ENCODE data around the gene CHCHD3. TPM values are rescaled to one million over a fixed set of nuclear protein-coding genes. Genes with fewer than 3 reads are reported as not detected.

CHCHD3 gene
- total RNA-seq, 1 experiment from 2014 or later, result 114 TPM

DNA sequence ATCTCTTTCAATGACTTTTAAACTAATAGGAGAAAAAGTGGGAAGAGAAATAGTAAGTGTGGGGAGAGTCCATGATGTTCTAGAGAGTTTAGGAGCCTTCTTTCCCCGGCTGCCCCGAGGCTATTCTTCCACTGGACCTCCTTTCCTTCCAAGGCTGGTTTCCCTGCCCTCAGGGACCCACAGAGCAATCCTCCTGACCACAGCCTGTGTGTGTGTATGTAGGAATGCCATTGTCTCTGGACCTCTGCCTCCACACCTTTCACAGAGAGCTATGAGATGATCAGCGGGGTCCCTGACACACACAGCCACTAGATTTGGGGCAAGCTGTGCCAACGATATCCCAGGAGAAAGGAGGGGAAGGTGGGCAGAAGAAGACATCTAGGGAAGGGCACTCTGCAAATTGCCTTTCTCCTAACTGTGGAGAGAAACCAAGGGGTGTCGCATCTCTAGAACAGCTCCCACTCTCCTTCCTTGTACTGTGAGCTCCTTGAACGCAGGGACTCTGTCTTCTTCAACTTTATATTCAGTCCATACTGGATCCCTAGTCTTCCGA is 13.3 kb upstream of the CHCHD3 start (continued):
- TF ChIP-seq, protein P1, sequence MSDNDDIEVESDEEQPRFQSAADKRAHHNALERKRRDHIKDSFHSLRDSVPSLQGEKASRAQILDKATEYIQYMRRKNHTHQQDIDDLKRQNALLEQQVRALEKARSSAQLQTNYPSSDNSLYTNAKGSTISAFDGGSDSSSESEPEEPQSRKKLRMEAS (CRISPR knock-in tag; IDR thresholded peaks at IDR 0.05), result no peak
- TF ChIP-seq ZNF263 (CRISPR knock-in tag; IDR thresholded peaks at IDR 0.05; ENCODE audit: low read depth), result no peak
- TF ChIP-seq ZNF671 (CRISPR knock-in tag; IDR thresholded peaks at IDR 0.05), result no peak
- TF ChIP-seq, protein P2, sequence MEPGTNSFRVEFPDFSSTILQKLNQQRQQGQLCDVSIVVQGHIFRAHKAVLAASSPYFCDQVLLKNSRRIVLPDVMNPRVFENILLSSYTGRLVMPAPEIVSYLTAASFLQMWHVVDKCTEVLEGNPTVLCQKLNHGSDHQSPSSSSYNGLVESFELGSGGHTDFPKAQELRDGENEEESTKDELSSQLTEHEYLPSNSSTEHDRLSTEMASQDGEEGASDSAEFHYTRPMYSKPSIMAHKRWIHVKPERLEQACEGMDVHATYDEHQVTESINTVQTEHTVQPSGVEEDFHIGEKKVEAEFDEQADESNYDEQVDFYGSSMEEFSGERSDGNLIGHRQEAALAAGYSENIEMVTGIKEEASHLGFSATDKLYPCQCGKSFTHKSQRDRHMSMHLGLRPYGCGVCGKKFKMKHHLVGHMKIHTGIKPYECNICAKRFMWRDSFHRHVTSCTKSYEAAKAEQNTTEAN (CRISPR knock-in tag; IDR thresholded peaks at IDR 0.05), result no peak
- no peak for TF ChIP-seq MYBL2 (CRISPR knock-in tag; IDR thresholded peaks at IDR 0.05)
- no peak for TF ChIP-seq SOX15 (CRISPR knock-in tag; IDR thresholded peaks at IDR 0.05)
- no peak for TF ChIP-seq SP1 (CRISPR knock-in tag; conservative IDR thresholded peaks at IDR 0.05)
- TF ChIP-seq, protein P3, sequence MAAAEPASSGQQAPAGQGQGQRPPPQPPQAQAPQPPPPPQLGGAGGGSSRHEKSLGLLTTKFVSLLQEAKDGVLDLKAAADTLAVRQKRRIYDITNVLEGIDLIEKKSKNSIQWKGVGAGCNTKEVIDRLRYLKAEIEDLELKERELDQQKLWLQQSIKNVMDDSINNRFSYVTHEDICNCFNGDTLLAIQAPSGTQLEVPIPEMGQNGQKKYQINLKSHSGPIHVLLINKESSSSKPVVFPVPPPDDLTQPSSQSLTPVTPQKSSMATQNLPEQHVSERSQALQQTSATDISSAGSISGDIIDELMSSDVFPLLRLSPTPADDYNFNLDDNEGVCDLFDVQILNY (CRISPR knock-in tag; IDR thresholded peaks at IDR 0.05), result no peak
- TF ChIP-seq ZBTB21 (CRISPR knock-in tag; IDR thresholded peaks at IDR 0.05; ENCODE audit: borderline replicate concordance), result no peak
- TF ChIP-seq ZNF416 (CRISPR knock-in tag; IDR thresholded peaks at IDR 0.05), result no peak

DNA sequence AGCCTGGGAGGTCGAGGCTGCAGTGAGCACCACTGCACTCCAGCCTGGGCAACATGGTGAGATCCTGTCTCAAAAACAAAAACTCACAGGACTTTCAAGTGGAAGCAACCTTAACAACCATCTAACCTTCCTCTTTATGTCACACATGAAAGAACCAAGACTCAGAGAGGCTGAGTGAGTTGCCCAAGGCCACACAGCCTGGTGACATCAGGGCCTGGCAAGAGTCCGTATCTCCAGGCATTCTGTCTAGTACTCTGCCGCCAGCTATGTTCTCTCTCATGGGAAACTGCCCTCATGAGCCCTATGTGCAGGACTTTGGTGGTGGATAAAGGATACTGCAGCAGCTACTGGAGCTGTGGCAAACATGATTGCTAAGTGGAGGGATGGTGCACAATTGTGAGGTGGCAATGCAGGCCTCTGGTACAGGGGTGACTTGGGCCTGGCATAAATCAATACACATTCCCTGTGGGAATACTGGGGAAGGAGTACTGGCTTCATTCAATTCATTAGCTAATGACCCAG is 10.1 kb upstream of the CHCHD3 start:
- CTCF ChIA-PET, result interaction anchor here (0.7 to 1.6 kb wide), 3 partner anchors 10 to 115 kb away, joined by 3 to 6 read pairs (median 4); partner anchors contain the start of gene CHCHD3
- TF ChIP-seq, protein P3 (CRISPR knock-in tag; IDR thresholded peaks at IDR 0.05), result no peak
- TF ChIP-seq ZNF396 (CRISPR knock-in tag; IDR thresholded peaks at IDR 0.05; ENCODE audit: borderline replicate concordance), result no peak
- no peak for TF ChIP-seq ZNF232 (CRISPR knock-in tag; IDR thresholded peaks at IDR 0.05)
- no peak for TF ChIP-seq GTF2I (CRISPR knock-in tag; conservative IDR thresholded peaks at IDR 0.05)
- no peaks in the 10 kb centered on the region for H3K9me3 Mint-ChIP-seq
- H3K27ac Mint-ChIP-seq, result no peak overlapping the region
- DNase-seq (ENCODE audit: low spot score) (no peak), ATAC-seq (no peak)
- no peaks in the 10 kb centered on the region for H3K36me3 Mint-ChIP-seq
- H3K27me3 Mint-ChIP-seq (ENCODE audit: low read depth), result no peaks in the 10 kb centered on the region
- H3K4me1 Mint-ChIP-seq, result no peaks in the 10 kb centered on the region
- H3K4me3 Mint-ChIP-seq, result no peak overlapping the region
- POLR2A ChIA-PET, result interaction anchor here (0.6 kb wide), 1 partner anchor 727 kb away, joined by 3 read pairs; no protein-coding TSS in a partner anchor

DNA sequence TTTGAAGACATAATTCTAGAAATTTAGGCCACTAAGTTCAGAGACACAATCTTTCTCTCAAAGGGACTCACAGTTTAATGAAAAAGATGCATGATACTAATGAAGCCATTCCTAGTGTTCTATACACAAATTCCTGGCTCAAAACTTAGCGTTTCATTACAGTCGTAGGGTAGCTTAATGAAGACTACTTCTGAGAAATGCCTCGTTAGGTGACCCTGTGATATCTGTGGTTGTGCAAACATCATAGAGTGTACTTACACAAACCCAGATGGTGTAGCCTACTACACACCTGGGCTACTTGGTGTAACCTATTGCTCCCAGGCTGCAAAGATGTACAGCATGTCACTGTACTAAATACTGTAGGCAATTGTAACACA is 488 bp upstream of the CHCHD3 start:
- peaks cover 32% of the 10 kb centered on the region for H3K4me1 Mint-ChIP-seq
- DNase-seq (ENCODE audit: low spot score) (no peak), ATAC-seq (no peak)
- H3K27ac Mint-ChIP-seq, result peak overlapping the region; percentile 36; the same call in 1 of the 2 replicates
- POLR2A ChIA-PET, result interaction anchor here (0.9 kb wide), 1 partner anchor 12 kb away, joined by 3 read pairs; no protein-coding TSS in a partner anchor
- H3K4me3 Mint-ChIP-seq, result peak overlapping the region; percentile 93
- no peaks in the 10 kb centered on the region for H3K9me3 Mint-ChIP-seq
- CTCF ChIA-PET, result interaction anchor here (0.9 to 1.5 kb wide), 4 partner anchors 9 to 352 kb away, joined by 3 to 6 read pairs (median 4); no protein-coding TSS in a partner anchor
- TF ChIP-seq, protein P4, sequence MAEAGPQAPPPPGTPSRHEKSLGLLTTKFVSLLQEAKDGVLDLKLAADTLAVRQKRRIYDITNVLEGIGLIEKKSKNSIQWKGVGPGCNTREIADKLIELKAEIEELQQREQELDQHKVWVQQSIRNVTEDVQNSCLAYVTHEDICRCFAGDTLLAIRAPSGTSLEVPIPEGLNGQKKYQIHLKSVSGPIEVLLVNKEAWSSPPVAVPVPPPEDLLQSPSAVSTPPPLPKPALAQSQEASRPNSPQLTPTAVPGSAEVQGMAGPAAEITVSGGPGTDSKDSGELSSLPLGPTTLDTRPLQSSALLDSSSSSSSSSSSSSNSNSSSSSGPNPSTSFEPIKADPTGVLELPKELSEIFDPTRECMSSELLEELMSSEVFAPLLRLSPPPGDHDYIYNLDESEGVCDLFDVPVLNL (CRISPR knock-in tag; IDR thresholded peaks at IDR 0.05; ENCODE audit: borderline replicate concordance, low read depth), result no peak
- no peak for TF ChIP-seq SMAD3 (CRISPR knock-in tag; IDR thresholded peaks at IDR 0.05; ENCODE audit: borderline replicate concordance)
- no peak for TF ChIP-seq TP53 (CRISPR knock-in tag; IDR thresholded peaks at IDR 0.05)
- TF ChIP-seq, protein P5, sequence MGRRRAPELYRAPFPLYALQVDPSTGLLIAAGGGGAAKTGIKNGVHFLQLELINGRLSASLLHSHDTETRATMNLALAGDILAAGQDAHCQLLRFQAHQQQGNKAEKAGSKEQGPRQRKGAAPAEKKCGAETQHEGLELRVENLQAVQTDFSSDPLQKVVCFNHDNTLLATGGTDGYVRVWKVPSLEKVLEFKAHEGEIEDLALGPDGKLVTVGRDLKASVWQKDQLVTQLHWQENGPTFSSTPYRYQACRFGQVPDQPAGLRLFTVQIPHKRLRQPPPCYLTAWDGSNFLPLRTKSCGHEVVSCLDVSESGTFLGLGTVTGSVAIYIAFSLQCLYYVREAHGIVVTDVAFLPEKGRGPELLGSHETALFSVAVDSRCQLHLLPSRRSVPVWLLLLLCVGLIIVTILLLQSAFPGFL (CRISPR knock-in tag; IDR thresholded peaks at IDR 0.05; ENCODE audit: borderline replicate concordance), result no peak
- TF ChIP-seq, protein P6, sequence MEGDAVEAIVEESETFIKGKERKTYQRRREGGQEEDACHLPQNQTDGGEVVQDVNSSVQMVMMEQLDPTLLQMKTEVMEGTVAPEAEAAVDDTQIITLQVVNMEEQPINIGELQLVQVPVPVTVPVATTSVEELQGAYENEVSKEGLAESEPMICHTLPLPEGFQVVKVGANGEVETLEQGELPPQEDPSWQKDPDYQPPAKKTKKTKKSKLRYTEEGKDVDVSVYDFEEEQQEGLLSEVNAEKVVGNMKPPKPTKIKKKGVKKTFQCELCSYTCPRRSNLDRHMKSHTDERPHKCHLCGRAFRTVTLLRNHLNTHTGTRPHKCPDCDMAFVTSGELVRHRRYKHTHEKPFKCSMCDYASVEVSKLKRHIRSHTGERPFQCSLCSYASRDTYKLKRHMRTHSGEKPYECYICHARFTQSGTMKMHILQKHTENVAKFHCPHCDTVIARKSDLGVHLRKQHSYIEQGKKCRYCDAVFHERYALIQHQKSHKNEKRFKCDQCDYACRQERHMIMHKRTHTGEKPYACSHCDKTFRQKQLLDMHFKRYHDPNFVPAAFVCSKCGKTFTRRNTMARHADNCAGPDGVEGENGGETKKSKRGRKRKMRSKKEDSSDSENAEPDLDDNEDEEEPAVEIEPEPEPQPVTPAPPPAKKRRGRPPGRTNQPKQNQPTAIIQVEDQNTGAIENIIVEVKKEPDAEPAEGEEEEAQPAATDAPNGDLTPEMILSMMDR (IDR thresholded peaks at IDR 0.05), result no peak
- TF ChIP-seq, protein P1 (CRISPR knock-in tag; IDR thresholded peaks at IDR 0.05), result no peak
- no peak for TF ChIP-seq NR3C1 (CRISPR knock-in tag; conservative IDR thresholded peaks at IDR 0.05; ENCODE audit: low read depth)
- TF ChIP-seq ATF1 (CRISPR knock-in tag; IDR thresholded peaks at IDR 0.05), result no peak
- TF ChIP-seq, protein P3 (CRISPR knock-in tag; IDR thresholded peaks at IDR 0.05), result no peak
- no peaks in the 10 kb centered on the region for H3K27me3 Mint-ChIP-seq (ENCODE audit: low read depth)
- H3K36me3 Mint-ChIP-seq, result no peaks in the 10 kb centered on the region; the same call in 1 of the 2 replicates

Measured in WTC11 (cell line).